PC-3 (cell line): ENCODE results near the gene TP53. TPM values are rescaled to one million over a fixed set of nuclear protein-coding genes. Genes with fewer than 3 reads are reported as not detected.
A peak's percentile ranks its signal among the peaks of the same experiment; 100 is the strongest.

Source experiments
- ATAC-seq: fragments of 200-7000 bp; cut with Tn5 transposase; 2 replicates; pipeline ENCODE4 v1.9.1; 2020; ENCODE audit warnings: mild to moderate bottlenecking, moderate library complexity
- Bru-seq: library from RNA; stranded (reverse); fragments of 400-500 nt; gene quantifications from one replicate; lab custom pipeline; 2021; lab: Mats Ljungman, UMichigan
- BruChase-seq, 2 experiments: library from RNA; stranded (reverse); fragments of 400-500 nt; gene quantifications; one replicate each; lab custom pipeline; 2021; lab: Mats Ljungman, UMichigan
- BruUV-seq: library from RNA; stranded (reverse); fragments of 400-500 nt; replicated peaks from 2 replicates; lab custom pipeline; 2021; lab: Mats Ljungman, UMichigan
- CTCF ChIA-PET: fragments of 300-600 bp; sonication (Branson Sonifier 250); formaldehyde crosslinking; loops from one replicate; lab custom pipeline; 2022; ENCODE audit warnings: antibody characterized with exemption; lab: Charles Lee
- POLR2A ChIA-PET: fragments of 300-600 bp; sonication (Branson Sonifier 250); formaldehyde crosslinking; loops from one replicate; lab custom pipeline; 2022; ENCODE audit warnings: antibody characterized with exemption; ENCODE audit not compliant: unreplicated experiment; lab: Charles Lee
- DNase-seq: peaks from one replicate; pipeline ENCODE4 v3.0.0-alpha.2; 2015
- H2AFZ ChIP-seq: fragments of 300-600 bp; sonication (generic); 2 replicates; pipeline ENCODE4 v1.6.0; 2016; ENCODE audit warnings: antibody characterized with exemption, low read length
- H3F3A ChIP-seq: fragments of 300-600 bp; sonication (generic); one replicate; pipeline ENCODE4 v1.6.0; 2017; ENCODE audit warnings: antibody characterized with exemption, low read length, control low read depth, mild to moderate bottlenecking; ENCODE audit not compliant: unreplicated experiment
- H3K27ac ChIP-seq: fragments of 300-600 bp; sonication (generic); 2 replicates; pipeline ENCODE4 v1.5.1; 2016; ENCODE audit warnings: mild to moderate bottlenecking, low read length
- H3K27me3 ChIP-seq: fragments of 300-600 bp; sonication (generic); 2 replicates; pipeline ENCODE4 v1.6.1; 2016; ENCODE audit warnings: low read length, mixed read lengths
- H3K36me3 ChIP-seq: fragments of 300-600 bp; sonication (generic); 2 replicates; pipeline ENCODE4 v1.6.1; 2016; ENCODE audit warnings: low read depth, mixed run types, low read length, mixed read lengths
- H3K4me1 ChIP-seq: fragments of 300-600 bp; sonication (generic); 2 replicates; pipeline ENCODE4 v1.5.1; 2016; ENCODE audit warnings: low read length; ENCODE audit not compliant: insufficient read depth
- H3K4me2 ChIP-seq: fragments of 300-600 bp; sonication (generic); 2 replicates; pipeline ENCODE4 v1.6.0; 2016; ENCODE audit warnings: low read length
- H3K4me3 ChIP-seq: fragments of 300-600 bp; sonication (generic); 2 replicates; pipeline ENCODE4 v1.5.1; 2016; ENCODE audit warnings: mild to moderate bottlenecking, low read length, mixed read lengths
- H3K79me2 ChIP-seq: fragments of 300-600 bp; sonication (generic); 2 replicates; pipeline ENCODE4 v1.6.1; 2017; ENCODE audit warnings: low read length, mixed read lengths
- H3K9ac ChIP-seq: fragments of 300-600 bp; sonication (generic); 2 replicates; pipeline ENCODE4 v1.6.0; 2016; ENCODE audit warnings: mild to moderate bottlenecking, low read length
- H3K9me2 ChIP-seq: fragments of 300-600 bp; sonication (generic); replicated peaks from 2 replicates; pipeline ENCODE4 v1.6.1; 2016; ENCODE audit warnings: mixed run types, low read length, mixed read lengths
- H3K9me3 ChIP-seq: fragments of 300-600 bp; sonication (generic); 2 replicates; pipeline ENCODE4 v1.6.1; 2016; ENCODE audit warnings: low read length, mixed read lengths
- H4K20me1 ChIP-seq: fragments of 300-600 bp; sonication (generic); 2 replicates; pipeline ENCODE4 v1.6.1; 2016; ENCODE audit warnings: low read length, mixed read lengths
- CTCF ChIP-seq: fragments of 300-600 bp; sonication (generic); conservative IDR thresholded peaks from 2 replicates; pipeline ENCODE4 v1.5.1; 2017; ENCODE audit warnings: antibody characterized with exemption, low read depth, mild to moderate bottlenecking, low read length
- EZH2 ChIP-seq: fragments of 300-600 bp; sonication (generic); IDR thresholded peaks from one replicate; pipeline ENCODE4 v1.6.1; 2017; ENCODE audit warnings: antibody characterized with exemption, mild to moderate bottlenecking, low read length; ENCODE audit not compliant: unreplicated experiment
- EZH2phosphoT487 ChIP-seq: fragments of 300-600 bp; sonication (generic); IDR thresholded peaks from 2 replicates; pipeline ENCODE4 v1.6.1; 2018; ENCODE audit warnings: mild to moderate bottlenecking, antibody characterized with exemption, low read length, borderline replicate concordance
- intact Hi-C: fragments of 100-400 bp; cut with micrococcal nuclease; formaldehyde crosslinking; loops from 2 replicates; pipeline ENCODE4 v1.9.0; 2023
- long read RNA-seq: library from polyadenylated mRNA; unstranded; transcript quantifications from one replicate; pipeline ENCODE4 v2.0.0, GENCODE V29; 2021; ENCODE audit not compliant: unreplicated experiment
- total RNA-seq: library from RNA; depleted of rRNA; stranded (reverse); fragments of >200 nt; gene quantifications from 2 replicates; pipeline ENCODE4 v1.2.3, GENCODE V29; 2014; rRNA removed

The TP53 gene
- total RNA-seq (2.0 and 3.4 TPM in 2 replicates), Bru-seq, nascent RNA (percentile 69 among the genes with signal in this experiment), BruChase-seq, experiment 1, labeled RNA remaining after a 6-hour chase (percentile 69 among the genes with signal in this experiment), BruChase-seq, experiment 2, labeled RNA remaining after a 2-hour chase (percentile 69 among the genes with signal in this experiment)
- long read RNA-seq, transcript TP53-215 (1 exons, 1,112 nt) = major isoform, 7 of 18 reads
- long read RNA-seq, partial matches to known transcripts = 4 of 18 reads
- long read RNA-seq, other reads (novel, unspliced or antisense) = 6 of 18 reads

- H4K20me1 ChIP-seq = peaks cover 7% of the 10 kb centered on the region; the same call in 1 of the 2 replicates
- ChIA-PET CTCF (interaction anchor here (0.6 to 2.1 kb wide), 9 partner anchors 14 to 127 kb away, joined by 3 to 8 read pairs (median 4); partner anchors contain the start of genes CD68 and SAT2), POLR2A (interaction anchor here (0.5 to 0.7 kb wide), 5 partner anchors 47 to 464 kb away, joined by 3 to 14 read pairs (median 4); partner anchors contain the start of gene SAT2)
- peak within 1 kb of the TSS; percentile 96 for H3K27ac ChIP-seq
- ATAC-seq = peak; percentile 26
- peaks cover 65% of the 10 kb centered on the region for H3K79me2 ChIP-seq
- H2AFZ ChIP-seq = peak within 1 kb of the TSS; percentile 79
- H3K36me3 ChIP-seq = no peaks in the 10 kb centered on the region; the same call in 1 of the 2 replicates
- H3K9me2 ChIP-seq = no peaks in the 10 kb centered on the region
- H3K4me2 ChIP-seq = peak within 1 kb of the TSS; percentile 88
- TSS peak; percentile 70 for BruUV-seq
- DNase-seq = peak; percentile 82
- no peaks in the 10 kb centered on the region for H3K27me3 ChIP-seq
- peaks cover 16% of the 10 kb centered on the region for H3K4me1 ChIP-seq
- peak within 1 kb of the TSS; percentile 85 for H3K4me3 ChIP-seq
- TF ChIP-seq EZH2 = no peak
- TF ChIP-seq CTCF = no peak
- TF ChIP-seq EZH2phosphoT487 = no peak
- H3K9me3 ChIP-seq = no peaks in the 10 kb centered on the region
- peak within 1 kb of the TSS; percentile 88 for H3K9ac ChIP-seq
- intact Hi-C loops = loop anchor here (5.0 kb wide), 3 partner anchors 55 to 250 kb away; partner anchors contain the start of genes CD68, FGF11, SHBG and TMEM102
- H3F3A ChIP-seq = no peaks in the 10 kb centered on the region
Observed at GRCh38 chr17:7687072-7687907, at the start of gene TP53. TSS of gene TP53 (minus strand) at chr17:7687490. CDS start at chr17:7676594, 10,896 bp downstream.

DNA sequence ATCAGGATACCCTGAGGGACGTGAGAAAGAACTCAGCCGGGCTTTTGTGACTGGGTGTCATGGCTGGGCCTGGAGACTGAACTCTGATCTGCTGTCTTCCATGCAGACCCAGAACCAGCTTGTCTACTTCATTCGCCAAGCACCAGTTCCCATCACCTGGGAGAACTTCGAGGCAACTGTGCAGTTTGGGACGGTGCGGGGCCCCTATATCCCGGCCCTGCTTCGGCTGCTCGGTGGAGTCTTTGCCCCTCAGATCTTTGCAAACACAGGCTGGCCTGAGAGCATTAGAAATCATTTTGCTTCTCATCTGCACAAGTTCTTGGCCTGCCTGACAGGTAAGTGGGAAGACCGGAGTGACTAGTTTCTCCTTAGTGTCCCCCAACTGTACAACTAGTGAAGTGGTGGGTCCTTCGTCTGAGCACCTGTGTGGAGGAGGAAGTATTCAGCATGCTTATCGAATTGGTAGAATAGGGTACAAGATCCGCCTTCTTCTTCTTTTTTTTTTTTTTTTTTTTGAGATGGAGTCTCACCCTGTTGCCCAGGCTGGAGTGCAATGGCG lies 45.8 kb upstream of the TP53 start:
- POLR2A ChIA-PET = no interaction called here
- H2AFZ ChIP-seq = no peak overlapping the region
- H4K20me1 ChIP-seq = no peaks in the 10 kb centered on the region
- no peak overlapping the region for H3K4me2 ChIP-seq
- CTCF ChIA-PET = no interaction called here
- TF ChIP-seq CTCF = no peak
- no peak for TF ChIP-seq EZH2phosphoT487
- TF ChIP-seq EZH2 = no peak
- no peaks in the 10 kb centered on the region for H3K79me2 ChIP-seq
- no peak for ATAC-seq
- intact Hi-C loops = no loop called here
- H3K36me3 ChIP-seq = no peaks in the 10 kb centered on the region
- no peaks in the 10 kb centered on the region for H3K27me3 ChIP-seq
- no TSS peak for BruUV-seq
- DNase-seq = no peak
- H3K27ac ChIP-seq = no peak overlapping the region
- H3K4me3 ChIP-seq = no peak overlapping the region
- H3K9me3 ChIP-seq = no peaks in the 10 kb centered on the region
- no peaks in the 10 kb centered on the region for H3F3A ChIP-seq
- no peaks in the 10 kb centered on the region for H3K9me2 ChIP-seq
- H3K9ac ChIP-seq = no peak overlapping the region
- no peaks in the 10 kb centered on the region for H3K4me1 ChIP-seq
